T-helper 9 cell (primary cell): ENCODE data around the gene SMCO1.
"Not testable (repeated sequence)": the region's sequence is repeated elsewhere in the genome, so short reads cannot be mapped to it uniquely, and the experiment has no call there.

Experiments used
- DNase-seq: peaks from one replicate; pipeline ENCODE4 v3.0.0-alpha.2; 2020
- total RNA-seq, 2 donors: gene quantifications; one replicate each; lab custom pipeline; 2026; lab: John Stamatoyannopoulos, UW

SMCO1 gene, protein sequence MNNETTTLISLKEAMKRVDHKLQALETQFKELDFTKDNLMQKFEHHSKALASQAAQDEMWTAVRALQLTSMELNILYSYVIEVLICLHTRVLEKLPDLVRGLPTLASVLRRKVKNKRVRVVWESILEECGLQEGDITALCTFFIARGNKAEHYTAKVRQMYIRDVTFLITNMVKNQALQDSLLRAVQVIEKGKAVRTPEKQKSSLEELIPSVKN
- total RNA-seq: 0 to 0.07 reads per million in 2 donors

DNA sequence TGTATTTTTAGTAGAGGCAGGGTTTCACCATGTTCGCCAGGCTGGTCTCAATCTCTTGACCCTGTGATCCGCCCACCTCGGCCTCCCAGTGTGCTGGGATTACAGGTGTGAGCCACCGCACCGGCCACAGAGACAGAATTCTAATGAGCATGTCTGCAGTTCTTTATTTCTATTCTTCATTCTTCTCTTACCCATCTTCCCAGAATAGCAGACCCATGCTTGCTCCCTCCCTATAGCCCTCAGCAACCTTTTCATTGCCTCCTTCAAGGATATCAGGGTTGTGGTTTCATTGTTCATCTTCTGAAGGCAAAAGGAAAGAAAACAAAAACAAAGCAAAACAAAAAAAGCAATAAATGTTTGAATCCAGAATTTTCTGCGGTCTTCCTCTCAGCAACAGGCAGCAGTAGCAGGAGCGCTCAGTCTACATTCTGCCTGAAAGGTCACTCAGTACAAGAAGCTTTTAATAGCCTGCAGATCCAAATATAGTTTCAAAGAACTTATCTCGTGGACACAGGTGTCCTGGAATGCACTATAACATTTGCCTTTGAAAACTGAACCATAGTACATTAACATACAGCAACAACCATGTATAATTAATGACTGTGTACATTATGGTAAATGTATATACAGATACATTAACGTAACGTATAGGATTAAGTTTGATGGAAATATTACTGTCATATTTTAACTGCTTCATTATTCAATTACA, at the start of gene SMCO1:
TSS of gene SMCO1 (minus strand) at position 434 of the 709 bp plus-strand sequence. CDS start at position 297, 137 bp downstream.
- DNase-seq: no peak

DNA sequence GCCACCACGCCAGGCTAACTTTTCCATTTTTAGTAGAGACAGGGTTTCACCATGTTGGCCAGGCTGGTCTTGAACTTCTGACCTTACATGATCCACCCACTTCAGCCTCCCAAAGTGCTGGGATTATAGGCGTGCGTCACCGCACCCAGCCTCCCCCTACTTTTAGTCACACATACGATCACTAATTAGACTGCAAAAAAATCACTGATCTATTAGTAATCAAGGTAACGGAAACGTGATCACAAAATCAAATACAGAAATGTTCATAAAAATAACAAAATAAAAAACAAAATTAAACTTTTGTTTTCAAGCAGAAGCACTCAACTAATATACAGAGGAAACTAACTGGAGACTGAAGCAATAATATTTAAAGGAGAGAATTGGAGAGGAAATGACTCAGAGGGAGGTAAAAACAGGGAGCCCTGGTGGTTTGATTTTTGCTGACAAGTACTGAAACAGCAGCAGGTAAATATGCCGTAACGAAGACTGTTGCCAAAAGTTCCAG, 48.6 kb upstream of the SMCO1 start:
- DNase-seq: peak; percentile 12

DNA sequence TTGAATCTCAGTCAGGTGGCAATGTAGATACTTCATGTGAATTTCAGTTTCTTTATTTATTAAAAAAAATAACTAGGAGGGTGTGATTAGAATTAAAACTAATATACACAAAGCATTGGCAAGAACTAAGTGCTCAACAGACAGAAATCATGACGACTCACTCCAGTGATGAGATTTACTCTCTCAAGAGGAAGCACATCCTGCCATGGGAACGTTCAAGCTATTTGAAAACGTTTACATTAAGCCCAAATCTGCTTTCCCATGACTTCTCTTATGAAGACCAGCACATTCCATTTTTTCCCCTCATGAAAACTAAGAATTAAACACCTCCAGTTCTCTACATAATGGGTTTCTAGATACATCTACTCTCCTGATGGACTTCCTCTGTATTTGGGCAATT, 44.7 kb upstream of the SMCO1 start:
- no peak for DNase-seq

DNA sequence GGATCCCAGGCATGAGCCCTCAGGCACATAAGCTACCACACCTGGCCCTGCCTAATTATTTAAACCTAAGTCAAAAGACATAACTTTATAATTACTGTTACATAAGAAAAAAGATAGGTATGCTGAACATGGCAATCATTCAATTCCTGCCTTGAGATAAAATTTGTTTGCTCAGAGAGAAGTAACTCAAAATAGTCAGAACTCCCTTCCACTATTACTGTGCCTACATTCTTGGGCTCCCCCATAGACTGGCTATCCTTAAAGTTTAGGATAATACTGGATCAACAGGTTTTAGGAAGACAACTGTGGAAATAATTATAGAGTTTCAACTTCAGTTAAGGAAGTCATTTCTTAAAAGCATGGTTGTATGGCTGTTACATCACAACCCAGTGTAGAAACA, 43.3 kb upstream of the SMCO1 start:
- no peak for DNase-seq

DNA sequence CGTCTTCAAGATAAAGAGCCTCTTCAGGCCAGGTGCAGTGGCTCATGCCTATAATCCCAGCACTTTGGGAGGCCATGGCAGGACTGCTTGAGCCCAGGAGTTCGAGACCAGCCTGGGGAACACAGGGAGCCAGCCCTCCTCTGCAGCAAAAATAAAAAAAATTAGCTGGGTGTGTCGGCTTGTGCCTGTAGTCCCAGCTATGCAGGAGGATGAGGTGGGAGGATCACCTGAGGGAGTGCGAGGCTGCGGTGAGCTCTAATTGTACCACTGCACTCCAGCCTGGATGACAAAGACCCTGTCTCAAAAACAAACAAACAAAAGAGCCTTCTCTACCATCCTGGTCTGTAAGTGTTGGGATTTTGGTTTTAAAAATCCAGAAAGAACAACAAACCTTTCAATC, 42.1 kb upstream of the SMCO1 start:
- DNase-seq: no peak

DNA sequence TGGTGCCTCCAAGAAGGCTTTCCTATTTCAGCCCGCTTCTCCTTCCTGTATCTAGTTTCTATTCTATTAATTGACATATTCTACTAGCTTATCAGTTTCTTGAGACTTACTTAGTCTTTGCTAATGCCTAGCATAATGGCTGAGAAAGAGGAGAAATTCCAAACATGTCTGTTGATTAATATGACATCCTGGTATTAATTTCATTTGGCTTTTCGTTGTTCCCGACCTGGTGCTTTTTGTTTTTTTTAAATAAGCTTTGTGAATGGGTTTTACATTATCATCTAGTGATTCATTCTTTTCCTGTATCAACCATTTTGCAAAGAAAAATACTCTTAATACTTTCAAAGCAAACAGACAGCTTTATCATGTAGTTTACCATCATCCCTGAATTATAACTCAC, 40.1 kb upstream of the SMCO1 start:
- no peak for DNase-seq

DNA sequence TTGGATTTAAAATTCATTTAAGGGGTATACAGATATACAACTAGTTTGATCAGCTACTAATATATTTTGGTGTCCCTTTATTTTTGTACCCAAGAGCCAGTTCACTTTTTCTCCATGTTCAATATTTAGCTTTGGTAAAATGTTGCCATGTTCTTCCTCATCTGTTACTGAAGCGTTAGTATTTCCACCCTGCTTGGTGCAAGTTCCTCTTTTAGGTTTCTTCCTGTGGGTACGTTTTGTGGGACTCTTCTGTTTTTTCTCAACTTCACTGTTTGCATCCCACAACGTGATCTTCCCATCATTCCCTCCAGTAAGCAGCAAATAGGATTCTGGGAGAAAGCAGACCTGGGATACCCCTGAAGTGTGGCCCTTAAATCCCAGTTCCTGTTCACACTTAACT, 39.1 kb upstream of the SMCO1 start:
- no peak for DNase-seq

DNA sequence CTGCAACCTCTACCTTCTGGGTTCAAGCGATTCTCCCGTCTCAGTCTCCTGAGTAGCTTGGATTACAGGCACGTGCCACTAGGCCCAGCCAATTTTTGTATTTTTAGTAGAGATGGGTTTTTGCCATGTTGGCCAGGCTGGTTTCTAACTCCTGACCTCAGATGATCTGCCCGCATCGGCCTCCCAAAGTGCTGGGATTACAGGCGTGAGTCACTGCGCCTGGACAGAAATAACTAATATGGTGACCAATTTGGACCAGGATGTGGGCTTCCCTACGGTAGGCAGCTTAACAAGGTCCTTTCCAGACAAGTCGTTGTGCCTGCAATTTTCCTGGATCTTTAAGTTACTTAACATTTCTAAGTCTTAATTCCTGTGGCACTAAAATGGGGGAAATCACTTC, 38.4 kb upstream of the SMCO1 start:
- DNase-seq: no peak

DNA sequence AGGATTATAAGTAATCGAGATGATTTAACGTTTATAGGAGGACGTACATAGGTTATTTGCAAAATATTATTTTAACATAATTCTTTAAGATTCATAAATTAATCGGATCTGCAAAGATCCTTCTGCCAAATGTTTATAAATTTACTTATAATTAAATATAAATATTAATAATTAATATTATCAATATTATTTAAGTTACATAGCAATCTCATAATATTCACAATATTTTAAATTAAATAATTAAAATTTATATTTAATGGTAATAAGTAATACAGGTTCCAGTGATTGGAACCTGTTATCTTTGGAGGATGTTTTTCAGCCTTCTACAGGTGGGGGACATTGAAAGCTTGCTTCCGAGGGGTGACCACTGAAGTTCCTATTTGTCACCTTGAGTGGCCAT, 37.1 kb upstream of the SMCO1 start:
- no peak for DNase-seq

DNA sequence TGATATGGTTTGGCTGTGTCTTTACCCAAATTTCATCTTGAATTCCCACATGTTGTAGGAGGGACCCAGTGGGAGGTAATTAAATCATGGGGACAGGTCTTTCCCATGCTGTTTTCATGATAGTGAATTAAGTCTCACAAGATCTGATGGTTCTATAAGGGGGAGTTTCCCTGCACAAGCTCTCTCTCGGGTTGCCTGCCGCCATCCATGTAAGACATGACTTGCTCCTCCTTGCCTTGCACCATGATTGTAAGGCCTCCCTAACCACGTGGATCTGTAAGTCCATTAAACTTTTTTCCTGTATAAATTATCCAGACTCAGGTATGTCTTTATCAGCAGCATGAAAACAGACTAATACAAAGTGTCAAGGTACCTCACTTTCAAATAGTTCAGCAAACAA, 35.0 kb upstream of the SMCO1 start:
- DNase-seq: not testable (repeated sequence)

DNA sequence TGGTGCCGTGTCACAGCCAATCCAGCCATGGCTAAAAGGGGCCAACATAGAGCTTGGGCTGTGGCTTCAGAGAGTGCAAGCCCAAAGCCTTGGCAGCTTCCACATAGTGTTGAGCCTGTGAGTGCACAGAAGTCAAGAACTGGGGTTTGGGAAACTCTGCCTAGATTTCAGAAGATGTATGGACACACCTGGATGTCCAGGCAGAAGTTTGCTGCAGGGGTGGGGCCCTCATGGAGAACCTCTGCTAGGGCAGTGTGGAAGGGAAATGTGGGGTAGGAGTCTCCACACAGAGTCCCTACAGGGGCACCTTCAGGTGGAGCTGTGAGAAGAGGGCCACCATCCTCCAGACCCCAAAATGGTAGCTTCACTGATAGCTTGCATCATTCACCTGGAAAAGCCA, 34.2 kb upstream of the SMCO1 start:
- DNase-seq: not testable (repeated sequence)

DNA sequence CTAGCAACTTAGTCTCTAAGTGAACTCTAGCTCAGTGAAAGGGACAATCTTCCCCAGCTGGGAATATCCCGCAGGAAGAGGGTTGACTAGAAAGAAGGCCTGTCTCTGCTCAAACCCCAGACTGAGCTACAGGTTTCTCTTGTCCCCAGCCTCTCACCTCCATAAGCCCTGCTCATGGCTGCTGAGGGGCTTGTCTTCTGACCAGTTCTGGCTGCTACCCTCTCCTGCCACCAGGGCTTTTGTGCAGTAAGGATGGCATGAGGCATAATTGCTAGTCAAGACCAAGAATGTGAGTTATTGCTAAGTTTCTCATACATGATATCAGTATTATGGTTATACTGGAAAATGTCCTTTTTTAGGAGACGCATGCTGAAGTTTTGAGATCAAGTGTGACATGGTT, 31.9 kb upstream of the SMCO1 start:
- DNase-seq: no peak

DNA sequence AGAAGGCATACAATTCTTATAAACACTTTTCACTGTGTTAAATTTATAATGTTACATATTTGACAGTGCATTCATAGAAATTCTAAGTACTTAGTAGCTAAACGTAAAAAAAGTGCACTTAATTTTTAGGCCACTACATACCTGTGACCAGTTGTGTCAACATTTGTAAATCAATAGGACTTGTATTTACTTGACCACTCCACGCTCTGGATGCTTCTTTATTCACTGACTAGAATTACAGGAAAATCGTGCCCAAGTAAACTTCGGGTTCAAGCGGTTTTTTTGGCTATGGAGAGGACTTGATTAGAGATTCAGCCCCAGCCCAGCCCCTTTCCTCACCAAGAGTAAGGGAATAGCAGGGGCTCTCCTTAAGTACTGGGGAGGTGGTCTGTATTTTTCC, 31.4 kb upstream of the SMCO1 start:
- DNase-seq: no peak

DNA sequence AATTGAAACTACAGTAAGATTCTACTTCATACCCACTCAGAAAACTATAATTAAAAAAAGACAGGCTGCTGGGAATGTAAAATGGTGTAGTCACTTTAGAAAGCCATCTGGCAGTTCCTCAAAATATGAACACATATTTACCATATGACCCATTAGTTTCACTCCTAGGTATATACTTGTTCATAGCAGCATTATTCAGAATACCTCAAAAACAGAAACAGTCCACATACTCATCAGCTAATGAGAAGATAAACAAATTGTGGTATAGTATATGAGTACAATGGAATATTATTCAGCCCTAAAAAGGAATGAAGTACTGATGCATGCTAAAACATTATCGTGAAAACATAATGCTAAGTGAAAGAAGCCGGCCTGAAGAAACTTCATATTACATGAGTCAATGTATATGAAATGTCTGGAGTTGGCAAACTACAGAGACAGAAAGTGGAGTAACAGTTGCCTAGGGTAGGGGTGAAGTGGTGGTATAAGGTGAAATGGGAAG, 29.4 kb upstream of the SMCO1 start:
- no peak for DNase-seq

DNA sequence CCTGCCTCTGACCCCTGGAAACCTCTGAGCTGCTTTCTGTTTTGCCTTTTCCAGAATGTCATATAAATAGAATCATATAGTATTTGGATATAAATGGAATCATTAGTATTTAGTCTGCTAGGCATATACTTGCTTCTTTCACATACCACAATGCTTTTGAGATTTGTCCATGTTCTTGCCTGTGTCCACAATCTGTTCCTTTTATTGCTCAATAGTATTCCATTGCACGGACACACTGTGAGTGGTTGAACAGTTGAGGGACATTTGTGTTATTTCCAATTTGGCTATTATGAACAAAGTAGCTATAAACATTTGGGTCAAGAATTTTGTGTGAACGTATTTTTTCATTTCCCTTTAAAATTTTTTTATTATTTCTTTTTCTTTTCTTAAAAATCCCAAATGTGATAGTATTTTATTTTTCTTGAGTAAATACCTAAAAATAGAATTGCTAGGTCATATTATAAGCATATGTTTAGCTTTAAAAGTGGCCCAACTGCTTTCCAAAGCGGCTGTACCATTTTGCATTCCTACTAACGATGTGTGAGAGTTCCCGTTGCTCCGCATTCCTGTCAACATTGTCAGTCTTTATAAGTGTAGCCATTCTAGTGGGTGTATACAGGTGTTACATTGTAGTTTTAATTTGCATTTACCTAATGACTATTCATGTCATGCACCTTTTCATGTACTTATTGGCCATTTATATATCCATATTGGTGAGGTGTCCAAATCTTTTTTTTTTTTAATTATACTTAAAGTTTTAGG, 26.7 kb upstream of the SMCO1 start:
- no peak for DNase-seq

DNA sequence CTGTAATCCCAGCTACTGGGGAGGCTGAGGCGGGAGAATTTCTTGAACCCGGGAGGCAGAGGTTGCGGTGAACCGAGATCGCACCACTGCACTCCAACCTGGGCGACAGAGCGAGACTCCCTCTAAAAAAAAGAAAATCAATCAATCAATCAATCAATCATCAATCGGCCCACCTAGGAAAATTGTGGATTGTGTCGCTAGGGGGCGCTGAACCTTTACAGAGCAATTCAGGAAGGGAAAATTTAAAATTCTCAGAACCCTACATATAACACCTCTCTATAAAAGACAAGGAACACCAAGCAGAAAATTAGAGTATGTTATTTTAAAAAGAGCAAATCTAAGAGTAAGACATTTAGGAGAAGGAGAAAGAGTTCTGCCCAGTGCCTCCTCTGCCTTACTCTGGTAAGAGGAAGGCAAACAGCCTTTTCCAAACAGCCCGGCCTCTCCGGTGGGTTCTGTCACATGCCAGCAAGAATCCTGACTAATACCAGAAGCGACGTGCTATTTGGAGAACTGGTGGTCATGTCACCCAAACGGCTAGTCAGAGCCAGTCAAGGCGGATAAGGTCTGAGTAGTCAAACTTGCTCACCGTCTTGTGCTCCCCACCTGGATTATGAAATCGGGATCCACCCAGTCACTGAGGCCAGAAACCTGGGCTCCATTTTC, 22.3 kb upstream of the SMCO1 start:
- DNase-seq: peak; percentile 74

DNA sequence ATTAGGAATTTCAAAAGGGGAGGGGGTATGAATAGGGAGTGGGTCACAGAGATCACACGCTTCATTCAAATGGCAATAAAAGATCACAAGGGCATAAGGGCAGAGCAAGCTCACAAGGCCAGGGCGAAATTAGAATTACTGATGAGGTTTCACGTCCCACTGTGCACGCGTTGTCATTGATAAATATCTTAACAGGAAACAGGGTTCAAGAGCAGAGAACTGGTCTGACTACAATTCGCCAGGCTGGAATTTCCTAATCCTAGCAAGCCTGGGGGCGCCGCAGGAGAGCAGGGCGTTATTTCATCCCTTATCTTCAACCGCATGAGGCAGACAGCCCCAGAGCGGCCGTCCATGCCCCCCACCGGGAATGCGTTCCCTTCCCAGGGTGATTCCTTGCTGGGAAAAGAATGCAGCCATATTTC, 18.1 kb upstream of the SMCO1 start:
- DNase-seq: no peak

DNA sequence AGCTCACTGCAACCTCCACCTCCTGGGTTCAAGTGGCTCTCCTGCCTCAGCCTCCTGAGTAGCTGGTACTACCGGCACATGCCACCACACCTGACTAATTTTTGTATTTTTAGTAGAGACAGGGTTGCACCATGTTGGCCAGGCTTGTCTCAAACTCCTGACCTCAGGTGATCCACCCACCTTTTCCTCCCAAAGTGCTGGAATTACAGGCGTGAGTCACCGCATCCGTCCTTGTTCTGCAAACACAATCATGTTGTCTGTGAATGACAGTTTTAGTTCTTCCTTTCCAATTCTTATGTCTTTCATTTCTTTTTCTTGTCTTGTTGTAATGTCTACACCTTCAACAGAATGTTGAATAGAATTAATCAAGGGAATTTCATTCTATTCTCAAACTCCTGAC, 16.3 kb upstream of the SMCO1 start:
- DNase-seq: no peak

DNA sequence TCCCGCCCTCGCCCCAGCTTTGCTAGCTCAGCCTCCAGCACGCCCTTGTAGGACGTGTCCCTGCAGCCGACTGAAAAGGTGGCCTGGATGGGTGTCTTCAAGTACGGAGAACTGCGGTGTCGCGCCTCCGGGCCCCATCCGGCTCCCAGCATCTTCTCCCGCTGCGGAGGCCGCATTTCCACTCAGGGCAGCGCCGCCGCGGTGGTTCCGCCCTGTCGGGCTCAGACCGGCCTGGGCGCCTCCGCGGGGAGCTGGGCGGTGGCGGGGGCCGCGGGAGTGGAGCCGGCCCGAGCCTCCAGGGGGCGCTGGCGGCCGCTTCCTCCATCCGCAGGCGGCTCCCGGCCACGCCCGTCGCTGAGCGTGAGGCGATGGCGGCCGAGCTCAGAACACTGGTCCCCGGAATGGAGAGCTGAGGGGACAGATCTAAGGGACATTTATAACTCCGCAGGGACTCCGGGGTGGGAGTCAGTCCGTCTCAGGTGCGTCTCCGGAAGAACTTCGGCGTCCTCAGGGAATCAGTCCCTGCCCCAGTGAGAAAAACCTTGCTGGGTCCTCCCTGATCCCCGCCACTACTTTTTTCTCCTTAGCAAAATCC, 13.6 kb upstream of the SMCO1 start:
- peak; percentile 62 for DNase-seq

DNA sequence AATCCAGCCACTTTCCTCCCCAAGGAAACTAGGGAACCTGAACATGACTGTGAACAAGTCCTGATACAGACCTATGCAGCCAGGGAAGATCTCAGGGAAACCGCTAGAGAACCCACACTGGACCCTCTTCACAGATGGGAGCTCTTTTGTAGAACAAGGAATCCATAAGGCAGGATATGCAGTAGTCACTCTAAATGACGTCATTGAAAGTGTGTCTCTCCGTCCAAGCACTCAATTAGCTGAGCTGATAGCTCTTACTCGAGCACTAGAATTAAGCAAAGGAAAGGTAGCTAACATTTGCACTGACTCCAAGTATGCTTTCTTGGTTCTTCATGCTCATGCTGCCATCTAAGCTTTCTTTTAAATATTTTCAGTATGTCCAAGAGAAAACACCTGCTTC, 10.0 kb upstream of the SMCO1 start:
- no peak for DNase-seq

DNA sequence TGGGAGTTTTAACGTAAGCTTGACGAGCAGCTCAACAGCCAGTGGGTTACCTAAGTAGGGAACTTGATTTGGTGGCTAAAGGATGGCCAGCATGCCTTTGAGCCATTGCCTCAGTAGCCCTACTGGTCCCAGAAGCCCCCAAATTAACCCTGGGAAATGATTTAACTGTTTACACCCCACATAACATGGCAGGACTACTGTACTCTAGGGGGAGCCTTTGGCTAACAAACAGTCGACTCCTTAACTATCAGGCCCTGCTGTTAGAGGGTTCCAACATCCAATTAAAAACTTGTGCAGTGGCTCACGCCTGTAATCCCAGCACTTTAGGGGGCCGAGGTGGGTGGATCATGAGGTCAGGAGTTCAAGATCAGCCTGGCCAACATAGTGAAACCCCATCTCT, 9.4 kb upstream of the SMCO1 start:
- no peak for DNase-seq

DNA sequence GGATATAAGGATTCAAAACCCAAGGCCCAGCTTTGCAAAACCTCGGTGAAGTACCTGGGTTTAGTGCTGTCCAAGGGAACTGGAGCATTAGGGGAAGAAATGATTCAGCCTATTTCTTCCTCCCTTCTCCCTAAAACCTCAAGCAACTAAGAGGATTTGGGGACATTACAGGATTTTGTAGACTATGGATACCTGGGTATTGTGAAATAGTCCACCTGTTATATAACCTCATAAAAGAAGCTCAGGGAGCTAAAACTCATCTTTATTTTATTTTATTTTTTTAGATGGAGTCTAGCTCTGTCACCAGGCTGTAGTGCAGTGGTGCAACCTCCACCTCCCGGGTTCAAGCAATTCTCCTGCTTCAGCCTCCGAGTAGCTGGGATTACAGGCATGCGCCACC, 8.7 kb upstream of the SMCO1 start:
- DNase-seq: no peak

DNA sequence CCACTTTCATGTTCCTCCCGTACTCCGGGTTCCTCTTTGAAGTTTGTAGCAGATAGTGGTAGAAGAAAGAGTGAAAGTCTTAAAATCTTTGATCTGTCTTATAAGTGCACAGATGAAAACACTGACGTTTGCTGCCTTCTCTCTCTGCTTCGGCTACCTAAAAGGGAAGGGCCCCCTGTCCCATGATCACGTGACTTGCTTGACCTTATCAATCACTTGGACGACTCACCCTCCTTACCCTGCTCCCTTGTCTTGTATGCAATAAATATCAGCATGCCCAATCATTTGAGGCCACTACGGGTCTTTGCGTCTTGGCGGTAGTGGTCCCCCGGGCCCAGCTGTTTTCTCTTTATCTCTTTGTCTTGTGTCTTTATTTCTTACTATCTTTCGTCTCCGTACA, 6.1 kb upstream of the SMCO1 start:
- not testable (repeated sequence) for DNase-seq
